ENCODE measurements around the gene FAAP20. TPM values are rescaled to one million over a fixed set of nuclear protein-coding genes. Genes with fewer than 3 reads are reported as not detected.

FAAP20 gene
- total and polyA plus RNA-seq, 9 of the 15 experiments (the other 6 are each of a cell fraction or from before 2014, with no cell fraction given), result 0.58 to 143 (median 9.9) TPM

- TF ChIP-seq, protein P1, sequence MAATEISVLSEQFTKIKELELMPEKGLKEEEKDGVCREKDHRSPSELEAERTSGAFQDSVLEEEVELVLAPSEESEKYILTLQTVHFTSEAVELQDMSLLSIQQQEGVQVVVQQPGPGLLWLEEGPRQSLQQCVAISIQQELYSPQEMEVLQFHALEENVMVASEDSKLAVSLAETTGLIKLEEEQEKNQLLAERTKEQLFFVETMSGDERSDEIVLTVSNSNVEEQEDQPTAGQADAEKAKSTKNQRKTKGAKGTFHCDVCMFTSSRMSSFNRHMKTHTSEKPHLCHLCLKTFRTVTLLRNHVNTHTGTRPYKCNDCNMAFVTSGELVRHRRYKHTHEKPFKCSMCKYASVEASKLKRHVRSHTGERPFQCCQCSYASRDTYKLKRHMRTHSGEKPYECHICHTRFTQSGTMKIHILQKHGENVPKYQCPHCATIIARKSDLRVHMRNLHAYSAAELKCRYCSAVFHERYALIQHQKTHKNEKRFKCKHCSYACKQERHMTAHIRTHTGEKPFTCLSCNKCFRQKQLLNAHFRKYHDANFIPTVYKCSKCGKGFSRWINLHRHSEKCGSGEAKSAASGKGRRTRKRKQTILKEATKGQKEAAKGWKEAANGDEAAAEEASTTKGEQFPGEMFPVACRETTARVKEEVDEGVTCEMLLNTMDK (IDR thresholded peaks at IDR 0.05; ENCODE audit: borderline replicate concordance, insufficient read depth, low read depth, low read length, poor library complexity, severe bottlenecking), result no peak
- TF ChIP-seq U2AF1 (optimal IDR thresholded peaks at IDR 0.05; ENCODE audit: low read depth, low read length), result no peak
- TF ChIP-seq IFI16 (CRISPR knock-in tag; IDR thresholded peaks at IDR 0.05), result no peak
- TF ChIP-seq SREBF2 (CRISPR knock-in tag; IDR thresholded peaks at IDR 0.05), result no peak
- no peak for TF ChIP-seq ZNF282 (CRISPR knock-in tag; IDR thresholded peaks at IDR 0.05)
- no peak for TF ChIP-seq TSHZ1 (CRISPR knock-in tag; IDR thresholded peaks at IDR 0.05)
- TF ChIP-seq POLR2G (IDR thresholded peaks at IDR 0.05; ENCODE audit: low read depth, low read length), result peak; percentile 27; the same call in 1 of the 2 replicates
- no peak for TF ChIP-seq ZNF239 (CRISPR knock-in tag; IDR thresholded peaks at IDR 0.05)
- no peak for TF ChIP-seq ATF1 (CRISPR knock-in tag; IDR thresholded peaks at IDR 0.05)
- 0 out of 2 replicates have a peak, but pooled peaks have one; percentile 6 for TF ChIP-seq ATF1 (tag; IDR thresholded peaks at IDR 0.05)
- 0 out of 2 replicates have a peak, but pooled peaks have one; percentile 43 for TF ChIP-seq ZBTB1 (CRISPR knock-in tag; IDR thresholded peaks at IDR 0.05; ENCODE audit: borderline replicate concordance, low read depth)
- TF ChIP-seq, protein P2, sequence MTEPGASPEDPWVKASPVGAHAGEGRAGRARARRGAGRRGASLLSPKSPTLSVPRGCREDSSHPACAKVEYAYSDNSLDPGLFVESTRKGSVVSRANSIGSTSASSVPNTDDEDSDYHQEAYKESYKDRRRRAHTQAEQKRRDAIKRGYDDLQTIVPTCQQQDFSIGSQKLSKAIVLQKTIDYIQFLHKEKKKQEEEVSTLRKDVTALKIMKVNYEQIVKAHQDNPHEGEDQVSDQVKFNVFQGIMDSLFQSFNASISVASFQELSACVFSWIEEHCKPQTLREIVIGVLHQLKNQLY (CRISPR knock-in tag; conservative IDR thresholded peaks at IDR 0.05), result no peak
- TF ChIP-seq RFX1 (IDR thresholded peaks at IDR 0.05), result no peak
- TF ChIP-seq, protein P3, sequence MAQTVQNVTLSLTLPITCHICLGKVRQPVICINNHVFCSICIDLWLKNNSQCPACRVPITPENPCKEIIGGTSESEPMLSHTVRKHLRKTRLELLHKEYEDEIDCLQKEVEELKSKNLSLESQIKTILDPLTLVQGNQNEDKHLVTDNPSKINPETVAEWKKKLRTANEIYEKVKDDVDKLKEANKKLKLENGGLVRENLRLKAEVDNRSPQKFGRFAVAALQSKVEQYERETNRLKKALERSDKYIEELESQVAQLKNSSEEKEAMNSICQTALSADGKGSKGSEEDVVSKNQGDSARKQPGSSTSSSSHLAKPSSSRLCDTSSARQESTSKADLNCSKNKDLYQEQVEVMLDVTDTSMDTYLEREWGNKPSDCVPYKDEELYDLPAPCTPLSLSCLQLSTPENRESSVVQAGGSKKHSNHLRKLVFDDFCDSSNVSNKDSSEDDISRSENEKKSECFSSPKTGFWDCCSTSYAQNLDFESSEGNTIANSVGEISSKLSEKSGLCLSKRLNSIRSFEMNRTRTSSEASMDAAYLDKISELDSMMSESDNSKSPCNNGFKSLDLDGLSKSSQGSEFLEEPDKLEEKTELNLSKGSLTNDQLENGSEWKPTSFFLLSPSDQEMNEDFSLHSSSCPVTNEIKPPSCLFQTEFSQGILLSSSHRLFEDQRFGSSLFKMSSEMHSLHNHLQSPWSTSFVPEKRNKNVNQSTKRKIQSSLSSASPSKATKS (CRISPR knock-in tag; IDR thresholded peaks at IDR 0.05), result no peak
- TF ChIP-seq PTTG1 (tag; IDR thresholded peaks at IDR 0.05; ENCODE audit: low read depth), result no peak
- TF ChIP-seq ETS2 (tag; IDR thresholded peaks at IDR 0.05; ENCODE audit: borderline replicate concordance, poor library complexity, severe bottlenecking), result no peak
- TF ChIP-seq ZBTB7A (IDR thresholded peaks at IDR 0.05; ENCODE audit: borderline replicate concordance, control insufficient read depth, low read depth, low read length), result peak; percentile 75; the same call in 1 of the 2 replicates
Observed at GRCh38 chr1:2231532-2232254, 37.1 kb upstream of the FAAP20 start (continued).
